Stomach (tissue), 4 donors: ENCODE measurements around the gene PRRX1.

ENCODE experiments used
- EP300 ChIP-seq: sonication (generic); formaldehyde crosslinking; IDR thresholded peaks from one replicate; pipeline ENCODE4 v1.6.1; 2017; ENCODE audit warnings: antibody characterized with exemption
- POLR2A ChIP-seq, 4 donors: fragments of 450-650 bp; IDR thresholded peaks; one replicate each; pipeline ENCODE4 v1.6.1; 2016; ENCODE audit warnings: antibody characterized with exemption in 4 of 4, control low read depth in 2 of 4, mild to moderate bottlenecking in 1 of 4, moderate library complexity in 1 of 4
- POLR2AphosphoS5 ChIP-seq, 3 donors: sonication (generic); formaldehyde crosslinking; IDR thresholded peaks; one replicate each; pipeline ENCODE4 v1.6.1; 2016; ENCODE audit warnings: antibody characterized with exemption in 3 of 3

- no peak for TF ChIP-seq POLR2AphosphoS5 (IDR thresholded peaks at IDR 0.05)
- no peak for TF ChIP-seq POLR2A (IDR thresholded peaks at IDR 0.05)
- no peak for TF ChIP-seq EP300
Measured at GRCh38 chr1:170730438-170730837, 66.5 kb downstream of the PRRX1 start.
